Fibroblast of villous mesenchyme (primary cell): ENCODE results near the gene NPM1. TPM values are rescaled to one million over a fixed set of nuclear protein-coding genes. Genes with fewer than 3 reads are reported as not detected.

Source experiments
- DNase-seq: peaks from one replicate; pipeline ENCODE4 v3.0.0-alpha.2; 2010; ENCODE audit warnings: low read depth
- H3K4me3 ChIP-seq: 2 replicates; pipeline ENCODE4 v1.5.1; 2011; ENCODE audit warnings: low read depth, mild to moderate bottlenecking, low read length
- total RNA-seq: library from RNA; depleted of rRNA; stranded (reverse); fragments of >200 nt; gene quantifications from 2 replicates; pipeline ENCODE4 v1.2.3, GENCODE V29; 2012
- TF ChIP-seq, protein P1 (sequence below): IDR thresholded peaks from 2 replicates; pipeline ENCODE4 v1.5.1; 2012; ENCODE audit warnings: low read depth, mild to moderate bottlenecking, low read length; ENCODE audit not compliant: insufficient read depth

NPM1 gene
- total RNA-seq, 1 donor, result 1,000 TPM

- no peak overlapping the region for H3K4me3 ChIP-seq
- no peak for DNase-seq
- TF ChIP-seq, protein P1, sequence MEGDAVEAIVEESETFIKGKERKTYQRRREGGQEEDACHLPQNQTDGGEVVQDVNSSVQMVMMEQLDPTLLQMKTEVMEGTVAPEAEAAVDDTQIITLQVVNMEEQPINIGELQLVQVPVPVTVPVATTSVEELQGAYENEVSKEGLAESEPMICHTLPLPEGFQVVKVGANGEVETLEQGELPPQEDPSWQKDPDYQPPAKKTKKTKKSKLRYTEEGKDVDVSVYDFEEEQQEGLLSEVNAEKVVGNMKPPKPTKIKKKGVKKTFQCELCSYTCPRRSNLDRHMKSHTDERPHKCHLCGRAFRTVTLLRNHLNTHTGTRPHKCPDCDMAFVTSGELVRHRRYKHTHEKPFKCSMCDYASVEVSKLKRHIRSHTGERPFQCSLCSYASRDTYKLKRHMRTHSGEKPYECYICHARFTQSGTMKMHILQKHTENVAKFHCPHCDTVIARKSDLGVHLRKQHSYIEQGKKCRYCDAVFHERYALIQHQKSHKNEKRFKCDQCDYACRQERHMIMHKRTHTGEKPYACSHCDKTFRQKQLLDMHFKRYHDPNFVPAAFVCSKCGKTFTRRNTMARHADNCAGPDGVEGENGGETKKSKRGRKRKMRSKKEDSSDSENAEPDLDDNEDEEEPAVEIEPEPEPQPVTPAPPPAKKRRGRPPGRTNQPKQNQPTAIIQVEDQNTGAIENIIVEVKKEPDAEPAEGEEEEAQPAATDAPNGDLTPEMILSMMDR, result no peak
These were observed 38.6 kb downstream of the NPM1 start for GRCh38 chr5:171426266-171426665.

DNA sequence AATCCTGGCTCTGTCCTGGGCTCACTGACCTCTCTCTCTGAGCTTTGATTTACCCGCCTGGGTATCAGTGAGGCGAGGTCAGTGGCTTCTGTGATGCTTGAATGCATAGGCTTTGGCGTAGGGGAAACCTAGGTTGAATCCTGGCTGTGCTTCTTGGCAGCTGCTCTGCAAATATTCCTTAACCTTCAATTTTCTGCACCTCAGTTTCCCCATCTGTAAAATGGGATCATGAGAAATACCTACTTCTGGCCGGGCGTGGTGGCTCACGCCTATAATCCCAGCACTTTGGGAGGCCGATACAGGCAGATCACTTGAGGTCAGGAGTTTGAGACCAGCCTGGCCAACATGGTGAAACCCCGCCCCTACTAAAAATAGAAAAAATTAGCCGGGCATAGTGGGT is 39.0 kb downstream of the NPM1 start:
- TF ChIP-seq, protein P1, result no peak

GRCh38 chr5:171427318-171428167 is 39.9 kb downstream of the NPM1 start:
- DNase-seq, result no peak
- TF ChIP-seq, protein P1, result no peak
- no peak overlapping the region for H3K4me3 ChIP-seq

More for the DNA sequence above, 39.0 kb downstream of the NPM1 start:
- no peak for DNase-seq
- H3K4me3 ChIP-seq, result no peak overlapping the region

DNA sequence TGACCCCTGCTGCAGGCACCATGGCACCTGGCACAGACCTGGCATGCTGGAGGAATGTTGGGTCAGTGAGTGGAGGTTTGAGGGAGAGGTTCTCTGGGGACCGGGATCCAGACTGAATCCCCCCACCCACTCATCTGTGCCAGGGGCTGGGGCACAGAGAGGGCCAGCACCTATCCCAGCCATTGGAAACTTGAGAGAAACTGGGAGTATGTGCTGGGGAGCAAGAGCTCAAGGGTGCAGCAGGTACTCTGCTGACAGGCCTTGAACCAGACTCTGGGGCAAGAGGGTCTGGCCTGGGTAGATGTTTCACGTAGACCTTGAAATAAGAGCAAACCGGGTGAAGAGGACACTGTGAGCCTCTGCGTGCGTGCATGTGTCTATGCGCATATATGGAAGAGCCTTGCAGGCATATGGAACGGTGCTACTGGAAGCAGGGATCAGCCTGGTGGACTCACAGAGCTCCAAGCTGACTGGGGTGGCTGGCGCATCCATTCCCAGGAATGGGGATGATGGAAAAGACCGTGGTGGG is 40.6 kb downstream of the NPM1 start:
- TF ChIP-seq, protein P1, result no peak
- no peak overlapping the region for H3K4me3 ChIP-seq
- DNase-seq, result no peak

DNA sequence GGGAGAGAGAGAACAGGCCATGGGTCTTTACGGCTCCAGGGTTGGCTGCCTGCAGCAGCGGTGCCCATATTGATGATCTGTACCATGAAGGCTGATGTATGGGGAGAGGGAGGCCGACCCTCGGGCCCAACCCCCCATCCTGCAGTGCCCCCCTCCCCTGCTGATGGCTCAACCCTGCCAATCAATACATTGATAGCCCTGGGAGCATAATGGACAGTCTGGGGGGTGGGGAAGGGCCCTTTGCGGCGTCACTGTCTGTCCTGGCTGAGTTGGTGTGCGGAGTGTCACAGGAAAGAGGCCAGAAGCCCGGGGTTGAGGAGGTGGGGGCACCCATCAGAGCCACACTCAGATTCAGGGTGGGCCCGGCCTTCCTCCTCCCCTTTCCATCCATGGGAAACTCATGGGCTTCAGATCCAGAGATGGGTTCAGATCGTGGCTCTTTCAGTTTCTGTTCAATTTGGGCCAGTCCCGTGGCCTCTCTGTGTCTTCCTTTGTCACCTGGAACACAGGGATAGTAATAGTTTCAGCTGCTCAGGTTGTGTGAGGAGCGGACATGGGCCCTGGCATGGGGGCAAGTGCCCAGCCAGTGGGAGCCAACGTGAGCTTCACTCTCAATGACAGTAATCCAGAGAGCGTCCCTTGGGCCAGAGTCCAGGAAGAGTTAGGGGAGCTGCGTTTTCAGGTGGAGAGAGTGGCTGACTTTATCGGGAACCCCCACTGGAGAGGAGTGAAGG is 41.3 kb downstream of the NPM1 start:
- H3K4me3 ChIP-seq, result no peak overlapping the region
- DNase-seq, result no peak
- TF ChIP-seq, protein P1, result no peak

DNA sequence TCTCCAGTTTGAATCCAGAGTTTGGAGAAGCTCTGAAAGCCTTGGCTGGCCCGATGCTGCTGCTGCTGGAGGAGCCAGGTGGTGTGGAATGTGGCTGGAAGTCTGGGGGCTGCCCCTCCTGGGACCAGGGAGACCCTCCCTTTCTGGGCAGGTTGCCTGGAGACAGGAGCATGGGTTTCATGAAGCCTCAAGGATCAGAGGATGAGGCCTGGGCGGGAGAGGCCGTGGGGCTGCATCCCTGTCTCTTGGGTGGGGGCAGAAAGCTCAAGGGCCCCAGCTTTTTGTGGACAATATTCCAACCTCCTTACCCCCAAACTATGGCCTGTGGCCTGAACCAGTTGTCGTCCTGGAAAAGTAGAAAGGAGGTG is 41.9 kb downstream of the NPM1 start:
- no peak for DNase-seq
- H3K4me3 ChIP-seq, result no peak overlapping the region
- TF ChIP-seq, protein P1, result no peak
